MCF 10A (cell line): Measurements from ENCODE around the gene TLK1. TPM values are rescaled to one million over a fixed set of nuclear protein-coding genes. Genes with fewer than 3 reads are reported as not detected.

ENCODE experiments used
- BruUV-seq: library from RNA; stranded (reverse); fragments of 400-500 nt; replicated peaks from 2 replicates; lab custom pipeline; 2021; lab: Mats Ljungman, UMichigan
- CTCF ChIA-PET: fragments of 300-600 bp; sonication (Branson Sonifier 250); formaldehyde crosslinking; extraction: SDS; loops from one replicate; lab custom pipeline; 2021; ENCODE audit warnings: antibody characterized with exemption, inconsistent platforms; lab: Yijun Ruan, JAX
- POLR2A ChIA-PET: fragments of 300-600, 350-650 bp; sonication (Branson Sonifier 250); formaldehyde crosslinking; extraction: SDS; loops from one replicate; lab custom pipeline; 2020; ENCODE audit warnings: antibody characterized with exemption, inconsistent platforms; lab: Yijun Ruan, JAX
- DNase-seq: peaks from one replicate; pipeline ENCODE4 v3.0.0-alpha.2; 2018; ENCODE audit not compliant: unreplicated experiment
- H3K27ac Mint-ChIP-seq: one replicate; pipeline ENCODE4 v1.8.0; 2022; ENCODE audit warnings: mild to moderate bottlenecking, low read depth, mixed read lengths; ENCODE audit not compliant: unreplicated experiment
- H3K27me3 Mint-ChIP-seq: one replicate; pipeline ENCODE4 v1.8.0; 2022; ENCODE audit warnings: mixed read lengths; ENCODE audit not compliant: insufficient read depth, unreplicated experiment
- H3K36me3 Mint-ChIP-seq: one replicate; pipeline ENCODE4 v1.8.0; 2022; ENCODE audit warnings: mild to moderate bottlenecking, moderate library complexity, mixed read lengths; ENCODE audit not compliant: insufficient read depth, unreplicated experiment
- H3K4me1 Mint-ChIP-seq: one replicate; pipeline ENCODE4 v1.8.0; 2022; ENCODE audit warnings: mixed read lengths; ENCODE audit not compliant: insufficient read depth, unreplicated experiment
- H3K4me3 Mint-ChIP-seq: one replicate; pipeline ENCODE4 v1.8.0; 2022; ENCODE audit warnings: mild to moderate bottlenecking, moderate library complexity, mixed read lengths; ENCODE audit not compliant: unreplicated experiment
- H3K9me3 Mint-ChIP-seq: one replicate; pipeline ENCODE4 v1.8.0; 2022; ENCODE audit warnings: mixed read lengths; ENCODE audit not compliant: unreplicated experiment
- CTCF ChIP-seq: fragments of 200-600 bp; IDR thresholded peaks from one replicate; pipeline ENCODE4 v1.8.0; 2022; ENCODE audit warnings: antibody characterized with exemption, mild to moderate bottlenecking; ENCODE audit not compliant: unreplicated experiment
- intact Hi-C: fragments of 100-400 bp; cut with micrococcal nuclease; formaldehyde crosslinking; loops from 2 replicates; pipeline ENCODE4 v1.14.1; 2022
- total RNA-seq: library from RNA; stranded (reverse); gene quantifications from 2 replicates; pipeline ENCODE4 v1.2.3, GENCODE V29; 2022

TLK1 gene
- total RNA-seq, 1 experiment from 2014 or later: 60.6 TPM

- no TSS peak for BruUV-seq
- peak; percentile 22 for DNase-seq
- Mint-ChIP-seq H3K27me3 (no peaks in the 10 kb centered on the region), H3K27ac (no peak overlapping the region), H3K36me3 (no peaks in the 10 kb centered on the region), H3K4me3 (peak overlapping the region; percentile 71), H3K4me1 (no peaks in the 10 kb centered on the region), H3K9me3 (no peaks in the 10 kb centered on the region)
- TF ChIP-seq CTCF: no peak
- POLR2A ChIA-PET: interaction anchor here (0.5 to 2.1 kb wide), 6 partner anchors 10 to 459 kb away, joined by 3 to 14 read pairs (median 4); partner anchors contain the start of genes DCAF17 and METTL8
- intact Hi-C loops: no loop called here
- CTCF ChIA-PET: interaction anchor here (0.5 to 4.2 kb wide), 11 partner anchors 13 to 622 kb away, joined by 3 to 22 read pairs (median 3); no protein-coding TSS in a partner anchor
These were observed 186.2 kb downstream of the TLK1 start for GRCh38 chr2:170974304-170974993.

- CTCF ChIA-PET: interaction anchor here (0.6 to 4.2 kb wide), 18 partner anchors 11 to 738 kb away, joined by 3 to 22 read pairs (median 4); partner anchors contain the start of gene GORASP2
- DNase-seq: peak; percentile 86
- TF ChIP-seq CTCF: peak; percentile 97
- Mint-ChIP-seq H3K27ac (peak overlapping the region; percentile 19), H3K4me3 (peak overlapping the region; percentile 71), H3K27me3 (no peaks in the 10 kb centered on the region), H3K4me1 (no peaks in the 10 kb centered on the region), H3K36me3 (peaks cover 2% of the 10 kb centered on the region), H3K9me3 (no peaks in the 10 kb centered on the region)
- intact Hi-C loops: loop anchor here (1.0 to 2.0 kb wide), 3 partner anchors 186 to 459 kb away; partner anchors contain the start of gene METTL8
- BruUV-seq: no TSS peak
- POLR2A ChIA-PET: interaction anchor here (0.7 to 2.1 kb wide), 10 partner anchors 10 to 460 kb away, joined by 3 to 14 read pairs (median 4); partner anchors contain the start of genes DCAF17 and METTL8
These were observed 187.0 kb downstream of the TLK1 start for GRCh38 chr2:170973492-170974303.

- ChIA-PET CTCF (interaction anchor here (0.6 to 4.2 kb wide), 18 partner anchors 10 to 739 kb away, joined by 3 to 22 read pairs (median 4); partner anchors contain the start of gene GORASP2), POLR2A (interaction anchor here (0.7 to 1.3 kb wide), 6 partner anchors 9 to 460 kb away, joined by 3 to 5 read pairs (median 4); partner anchors contain the start of genes GORASP2 and METTL8)
- Mint-ChIP-seq H3K9me3 (no peaks in the 10 kb centered on the region), H3K4me3 (peak overlapping the region; percentile 71), H3K4me1 (no peaks in the 10 kb centered on the region), H3K27ac (peak overlapping the region; percentile 19), H3K36me3 (peaks cover 8% of the 10 kb centered on the region), H3K27me3 (no peaks in the 10 kb centered on the region)
- DNase-seq: no peak
- intact Hi-C loops: loop anchor here (1.0 to 2.0 kb wide), 3 partner anchors 186 to 460 kb away; partner anchors contain the start of gene METTL8
- TF ChIP-seq CTCF: no peak
- no TSS peak for BruUV-seq
These were observed 187.5 kb downstream of the TLK1 start for GRCh38 chr2:170973225-170973491.
